RCC 7860 (cell line): ENCODE measurements around the gene TFDP2.
"Not testable (repeated sequence)": the region's sequence is repeated elsewhere in the genome, so short reads cannot be mapped to it uniquely, and the experiment has no call there.

Experiments used
- DNase-seq: peaks from one replicate; pipeline ENCODE4 v3.0.0-alpha.2; 2015; ENCODE audit warnings: low spot score
- FAIRE-seq: peaks from 2 replicates; lab custom pipeline; 2012; peaks lifted over from hg19 to GRCh38; lab: Jason Lieb, UNC

The TFDP2 gene

DNA sequence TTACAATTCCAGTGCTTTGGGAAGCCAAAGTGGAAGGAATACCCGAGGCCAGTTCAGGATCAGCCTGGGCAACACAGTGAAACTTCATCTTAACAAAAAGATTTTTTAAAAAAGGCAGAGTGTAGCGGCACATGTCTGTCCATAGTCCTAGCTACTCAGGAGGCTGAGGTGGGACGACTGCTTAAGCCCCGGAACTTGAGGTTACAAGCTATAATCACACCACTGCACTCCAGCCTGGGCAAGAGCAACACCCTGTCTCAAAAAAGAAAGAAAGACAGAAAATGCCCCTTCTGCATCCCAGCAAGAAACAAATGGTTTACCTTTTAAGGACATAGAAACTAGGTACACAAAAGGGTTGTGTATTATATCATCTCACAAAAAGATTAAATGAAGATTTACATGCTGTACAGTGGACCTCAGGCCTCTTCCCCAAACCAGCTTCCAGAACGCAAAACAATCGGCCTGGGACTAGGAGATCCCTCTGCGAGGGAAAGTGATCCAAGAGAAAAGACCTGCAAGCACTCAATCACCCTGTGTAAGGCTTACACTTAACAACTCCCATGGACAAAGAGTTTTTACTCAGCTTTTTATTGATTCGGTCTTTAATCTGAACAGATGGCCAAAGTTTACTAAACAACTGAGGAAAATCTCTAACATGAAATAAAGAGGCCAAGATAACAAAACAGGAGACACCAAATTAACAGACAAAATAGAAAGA is 21.2 kb downstream of the TFDP2 start:
- FAIRE-seq, result no peak

DNA sequence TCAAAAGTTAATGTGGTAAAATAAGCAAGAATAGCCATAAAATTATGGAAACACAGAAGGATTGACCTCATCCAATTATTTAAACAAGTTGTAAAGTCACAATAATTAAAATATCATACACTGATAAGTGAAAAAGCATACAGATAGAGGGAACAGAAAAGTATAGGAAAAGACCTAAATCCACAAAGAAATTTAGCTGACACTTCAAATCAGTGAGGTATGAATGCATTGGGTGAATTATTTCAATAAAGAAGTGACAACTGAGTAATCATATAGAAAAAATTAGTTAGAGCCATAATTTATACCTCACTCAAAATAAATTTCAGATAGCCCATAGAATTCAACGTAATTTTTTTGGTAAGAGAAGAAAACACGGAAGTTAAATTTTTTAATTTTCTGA is 25.1 kb downstream of the TFDP2 start:
- no peak for FAIRE-seq
- DNase-seq, result no peak

More for the DNA sequence above, 21.2 kb downstream of the TFDP2 start:
- DNase-seq, result no peak

DNA sequence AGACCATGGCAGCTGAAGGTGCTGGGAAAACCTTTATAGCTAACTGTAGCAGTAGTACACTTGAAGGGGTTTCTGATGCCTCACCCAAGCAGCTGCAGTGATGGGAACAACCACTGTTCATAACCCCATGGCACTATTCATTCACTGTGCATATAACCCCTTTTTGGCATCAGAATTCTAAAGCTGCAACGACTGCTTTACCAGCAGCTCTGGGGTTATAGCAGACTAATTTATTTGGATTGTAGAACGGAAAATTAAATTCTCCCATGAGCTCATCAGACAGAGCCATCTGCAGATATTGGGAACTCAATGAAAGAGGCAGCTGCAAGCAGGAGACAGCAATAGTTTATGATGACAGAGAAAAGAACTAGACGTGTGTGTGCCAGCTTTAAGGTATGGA is 28.6 kb downstream of the TFDP2 start:
- DNase-seq, result no peak
- FAIRE-seq, result no peak

DNA sequence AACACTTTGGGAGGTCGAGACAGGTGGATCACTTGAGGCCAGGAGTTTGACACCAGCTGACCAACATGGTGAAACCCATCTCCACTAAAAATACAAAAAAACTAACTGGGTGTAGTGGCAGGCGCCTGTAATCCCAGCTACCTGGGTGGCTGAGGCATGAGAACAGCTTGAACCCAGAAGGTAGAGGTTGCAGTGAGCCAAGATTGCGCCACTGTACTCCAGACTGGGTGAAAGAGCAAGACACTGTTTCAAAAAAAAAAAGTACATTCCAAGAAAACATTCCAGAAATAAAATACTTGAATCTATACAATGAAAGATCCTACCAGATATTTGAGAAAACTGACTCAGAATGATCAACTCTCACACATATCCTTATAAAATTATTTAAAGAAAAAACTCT is 30.4 kb downstream of the TFDP2 start:
- FAIRE-seq, result no peak

DNA sequence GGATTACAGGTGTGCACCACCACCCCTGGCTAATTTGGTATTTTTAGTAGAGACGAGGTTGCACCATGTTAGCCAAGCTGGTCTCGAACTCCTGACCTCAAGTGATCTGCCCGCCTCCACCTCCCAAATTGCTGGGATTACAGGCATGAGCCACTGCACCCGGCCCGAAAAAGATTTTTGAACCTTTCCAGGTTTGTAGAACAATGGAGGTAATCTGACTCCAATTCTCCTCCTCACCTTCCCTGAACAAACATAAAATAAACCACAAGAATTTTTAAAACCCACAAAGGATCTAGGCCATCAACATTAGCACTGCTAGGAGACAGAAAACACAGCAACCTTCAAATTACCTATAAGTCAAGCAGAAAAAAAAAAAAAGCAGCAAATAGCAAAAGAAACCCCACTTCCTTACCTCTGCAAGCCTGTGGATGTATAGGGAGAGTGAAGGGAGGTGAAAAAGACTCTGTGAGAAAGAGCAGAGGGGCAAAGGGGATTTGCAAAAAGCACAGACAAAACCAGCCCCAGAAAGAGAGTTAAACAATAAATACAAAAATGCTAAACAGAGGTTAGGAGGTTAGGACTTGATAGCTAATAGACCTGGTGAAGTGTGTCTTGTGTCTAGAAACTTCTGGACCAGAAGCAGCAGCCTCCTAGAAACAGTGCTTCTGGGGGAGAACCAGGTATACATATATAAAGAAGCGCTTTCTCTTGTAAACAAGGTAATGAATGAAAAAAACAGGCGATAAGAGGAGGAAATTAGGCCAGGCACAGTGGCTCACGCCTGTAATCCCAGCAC is 32.1 kb downstream of the TFDP2 start:
- FAIRE-seq (peak; percentile 77), DNase-seq (peak; percentile 76)

More for the DNA sequence above, 30.4 kb downstream of the TFDP2 start:
- DNase-seq, result no peak

DNA sequence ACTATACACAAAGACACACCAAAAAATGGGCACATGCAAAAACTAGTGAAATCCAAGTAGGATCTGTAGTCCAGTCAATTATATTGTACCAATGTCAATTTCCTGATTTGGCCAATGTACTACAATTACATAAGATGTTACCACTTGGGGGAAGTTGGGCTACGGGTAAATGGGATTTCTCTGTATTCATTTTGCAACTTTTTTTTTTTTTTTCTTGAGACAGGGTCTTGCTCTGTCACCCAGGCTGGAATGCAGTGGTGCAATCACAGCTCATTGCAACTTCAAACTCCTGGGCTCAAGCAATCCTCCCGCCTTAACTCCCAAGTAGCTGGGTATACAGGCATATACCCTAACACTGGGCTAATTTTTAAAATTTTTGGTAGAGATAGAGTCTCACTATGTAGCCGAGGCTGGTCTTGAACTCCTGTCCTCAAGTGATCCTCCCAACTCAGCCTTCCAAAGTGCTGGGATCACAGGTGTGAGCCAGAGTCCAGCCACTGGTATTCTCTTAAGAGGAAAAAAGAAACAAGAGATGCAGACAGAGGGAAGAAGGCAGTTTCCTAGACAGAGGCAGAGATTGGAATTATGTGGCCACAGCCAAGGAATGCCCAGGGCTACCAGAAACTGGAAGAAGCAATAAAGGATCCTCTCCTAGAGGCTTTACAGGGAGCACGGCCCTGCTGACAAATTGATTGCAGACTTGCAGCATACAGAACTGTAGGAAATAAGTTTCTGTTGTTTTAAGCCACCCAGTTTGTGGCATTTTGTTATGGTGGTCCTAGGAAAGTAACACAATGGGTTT is 33.3 kb downstream of the TFDP2 start:
- FAIRE-seq, result no peak
- DNase-seq, result no peak

DNA sequence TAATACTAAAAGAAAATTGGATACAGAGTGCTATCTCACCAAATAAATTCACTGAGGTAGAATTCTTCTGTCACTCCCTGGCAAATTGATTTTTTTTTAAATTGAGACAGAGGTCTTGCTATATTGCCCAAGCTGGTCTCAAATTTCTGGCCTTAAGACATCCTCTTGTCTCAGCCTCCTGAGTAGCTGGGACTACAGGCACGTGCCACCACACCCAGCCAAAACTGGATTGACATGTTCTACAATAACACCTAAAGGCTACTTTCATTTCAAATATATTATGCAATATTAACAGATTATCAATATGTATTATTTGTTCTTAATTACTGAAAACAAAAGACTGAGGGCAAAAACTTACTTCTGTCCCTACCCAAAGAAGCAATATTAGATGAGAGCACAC is 36.7 kb downstream of the TFDP2 start:
- no peak for DNase-seq
- FAIRE-seq, result no peak

DNA sequence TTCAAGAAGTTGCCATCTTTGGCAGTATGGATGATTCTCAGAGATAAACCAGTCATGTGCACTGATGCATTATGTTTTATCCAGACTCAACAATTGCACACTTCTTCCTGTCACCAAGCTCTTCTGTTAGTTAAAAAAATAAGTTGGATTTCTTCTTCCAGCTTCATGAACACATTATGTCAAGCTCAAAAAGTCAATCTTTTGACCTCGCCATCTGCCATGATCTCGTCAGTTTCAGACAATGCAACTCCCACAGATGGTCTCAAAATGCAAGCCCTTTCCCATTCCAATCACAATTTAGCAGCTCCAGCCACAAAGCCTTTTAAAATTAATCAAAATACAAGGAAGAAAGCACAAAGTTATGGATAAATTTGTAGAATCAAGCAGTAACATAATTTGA is 42.8 kb downstream of the TFDP2 start:
- DNase-seq (no peak), FAIRE-seq (no peak)

DNA sequence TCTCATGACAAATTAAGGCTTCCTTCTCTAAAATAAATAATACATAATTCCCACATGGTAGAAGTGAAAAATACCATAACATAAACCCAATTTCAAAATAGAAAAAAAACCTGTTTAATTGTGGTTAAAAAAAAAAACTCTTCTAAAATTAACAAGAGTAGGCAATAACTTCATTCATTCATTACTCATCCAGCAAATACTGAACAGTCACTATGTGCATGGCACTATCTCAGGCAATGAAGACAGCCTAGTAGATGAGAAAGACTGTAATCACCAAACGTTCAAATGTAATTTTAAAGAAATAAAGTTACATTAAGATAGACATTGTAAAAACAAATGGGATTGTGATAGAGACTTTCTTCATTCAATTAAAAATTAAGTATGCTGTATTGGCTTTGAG is 43.4 kb downstream of the TFDP2 start:
- DNase-seq (no peak), FAIRE-seq (no peak)

DNA sequence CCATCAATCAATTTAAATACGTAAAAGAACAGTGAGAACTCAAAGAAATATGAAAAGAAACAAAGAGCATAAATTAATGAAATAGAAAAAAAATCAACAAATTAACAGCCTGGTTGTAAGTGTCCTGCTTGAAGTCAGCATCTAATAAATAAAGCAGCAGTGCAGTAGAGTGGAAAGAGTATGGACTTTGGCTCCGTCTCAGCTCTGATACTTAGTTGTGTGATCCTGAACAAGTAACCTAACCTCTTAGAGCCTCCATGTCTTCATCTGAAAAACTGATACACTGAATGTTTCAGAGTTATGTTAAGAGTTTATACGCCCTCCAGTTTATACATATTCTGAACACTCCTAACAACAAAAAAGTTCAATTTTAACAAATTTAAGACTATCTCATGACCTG is 44.6 kb downstream of the TFDP2 start:
- no peak for FAIRE-seq

DNA sequence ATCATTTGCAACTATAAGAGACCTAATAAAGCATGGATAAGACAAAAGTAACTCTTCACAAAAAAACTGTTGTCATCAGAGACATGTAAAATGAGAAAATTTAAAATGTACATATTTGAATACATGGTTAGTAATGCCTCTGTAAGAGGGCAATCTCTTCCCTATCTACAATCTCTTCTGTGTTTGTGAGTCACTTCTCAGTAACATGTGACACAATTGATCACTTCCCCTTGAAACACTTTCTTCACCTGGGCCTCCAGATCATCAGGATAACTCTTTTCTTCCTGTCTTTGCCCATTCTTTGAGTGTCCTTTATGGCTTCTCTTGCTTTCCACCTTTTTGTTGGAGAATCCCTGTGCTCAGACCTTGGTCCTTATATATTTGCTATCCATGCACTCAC is 50.4 kb downstream of the TFDP2 start:
- DNase-seq, result no peak
- no peak for FAIRE-seq

More for the DNA sequence above, 44.6 kb downstream of the TFDP2 start:
- DNase-seq, result no peak

DNA sequence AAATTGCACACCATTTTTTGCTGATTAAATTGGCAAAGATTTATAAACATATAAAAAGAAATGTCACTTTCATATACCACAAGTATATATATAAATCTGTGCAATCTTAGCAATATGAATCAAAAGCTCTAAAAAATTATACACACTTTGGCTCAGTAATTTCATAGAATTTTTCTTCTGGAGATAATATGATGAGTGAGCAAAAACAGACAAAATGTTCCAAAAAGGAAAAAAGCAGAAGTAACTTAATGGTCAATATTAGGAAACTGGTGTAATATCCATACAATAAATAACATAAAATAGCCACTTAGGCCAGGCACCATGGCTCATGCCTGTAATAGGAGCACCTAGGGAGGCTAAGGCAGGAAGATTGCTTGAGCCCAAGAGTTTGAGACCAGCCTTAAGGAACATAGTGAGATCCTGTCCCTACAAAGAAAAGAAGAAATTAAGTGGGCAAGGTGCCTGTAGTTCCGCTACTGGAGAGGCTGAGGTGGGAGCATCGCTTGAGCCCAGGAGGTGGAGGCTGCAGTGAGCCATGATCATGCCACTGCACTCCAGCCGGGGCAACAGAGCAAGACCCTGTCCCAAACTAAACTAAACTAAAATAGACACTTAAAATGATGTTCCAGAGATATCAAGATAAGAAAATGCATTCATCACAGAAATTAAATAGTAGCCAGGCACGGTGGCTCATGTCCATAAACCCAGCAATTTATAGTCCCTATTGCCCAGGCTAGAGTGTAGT is 52.1 kb downstream of the TFDP2 start:
- no peak for DNase-seq
- no peak for FAIRE-seq

DNA sequence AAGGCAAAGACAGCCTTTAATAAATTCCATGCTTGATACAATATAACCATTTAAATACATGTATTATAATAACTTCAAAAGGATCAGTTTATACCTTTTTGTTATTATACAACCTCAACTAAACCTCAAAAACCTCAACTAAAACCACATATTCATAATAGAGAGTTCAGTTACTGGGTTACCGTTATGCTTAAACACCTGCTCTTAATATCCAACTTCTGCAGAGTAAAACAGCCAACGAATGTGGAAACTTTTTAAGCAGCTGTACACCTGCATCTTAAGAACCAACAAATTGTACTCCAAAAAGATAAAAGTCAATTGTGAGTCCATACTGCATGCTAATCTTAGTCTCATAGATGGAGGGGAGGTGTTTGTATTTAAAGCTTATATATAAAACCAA is 53.5 kb downstream of the TFDP2 start:
- DNase-seq (no peak), FAIRE-seq (no peak)

DNA sequence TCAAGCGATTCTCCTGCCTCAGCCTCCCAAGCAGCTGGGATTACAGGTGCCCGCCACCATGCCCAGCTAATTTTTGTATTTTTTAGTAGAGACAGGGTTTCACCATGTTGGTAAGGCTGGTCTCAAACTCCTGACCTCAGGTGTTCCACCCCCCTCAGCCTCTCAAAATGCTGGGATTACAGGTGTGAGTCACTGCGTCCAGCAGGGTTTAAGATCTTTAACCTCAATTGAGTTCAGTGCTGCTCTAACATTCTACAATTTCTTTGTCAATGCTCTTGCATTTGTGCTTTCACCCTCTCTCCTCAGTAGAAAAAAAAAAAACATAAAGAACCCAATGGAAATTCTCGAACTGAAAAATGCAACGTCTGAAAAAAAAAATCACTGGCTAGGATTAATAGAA is 60.4 kb downstream of the TFDP2 start:
- DNase-seq, FAIRE-seq: not testable (repeated sequence)

DNA sequence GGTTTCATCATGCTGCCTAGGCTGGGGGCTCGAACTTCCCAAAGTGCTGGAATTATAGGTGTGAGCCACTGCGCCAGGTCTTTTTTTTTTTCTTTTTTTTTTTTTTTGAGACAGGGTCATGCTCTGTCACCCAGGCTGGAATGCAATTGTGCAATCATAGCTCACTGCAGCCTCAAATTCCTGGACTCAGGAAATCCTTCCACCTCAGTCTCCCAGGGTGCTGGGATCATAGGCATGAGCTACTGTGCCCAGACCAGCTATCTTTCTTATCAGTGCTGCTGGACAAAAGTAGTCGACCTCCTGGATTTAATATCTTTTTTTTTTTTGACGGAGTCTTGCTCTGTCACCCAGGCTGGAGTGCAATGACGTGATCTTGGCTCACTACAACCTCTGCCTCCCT is 60.8 kb downstream of the TFDP2 start:
- DNase-seq (peak; percentile 87), FAIRE-seq (peak; percentile 79)

DNA sequence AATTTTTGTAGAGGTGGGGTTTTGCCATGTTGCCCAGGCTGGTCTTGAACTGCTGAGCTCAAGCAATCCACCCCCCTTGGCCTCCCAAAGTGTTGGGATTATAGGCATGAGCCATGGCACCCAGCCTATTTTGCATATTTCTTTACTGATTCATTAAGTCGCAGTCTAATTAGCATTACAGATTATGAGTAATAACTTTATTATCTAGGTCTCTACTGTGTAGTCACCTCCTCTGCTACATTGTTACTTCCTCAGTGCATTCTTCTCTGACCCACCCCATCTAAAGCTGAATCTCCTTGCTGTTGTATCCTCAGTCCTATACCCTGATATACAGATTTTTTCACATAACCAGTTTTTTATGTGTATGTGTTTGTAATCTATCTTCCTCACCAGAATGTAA is 61.7 kb downstream of the TFDP2 start:
- FAIRE-seq (no peak), DNase-seq (peak; percentile 67)

DNA sequence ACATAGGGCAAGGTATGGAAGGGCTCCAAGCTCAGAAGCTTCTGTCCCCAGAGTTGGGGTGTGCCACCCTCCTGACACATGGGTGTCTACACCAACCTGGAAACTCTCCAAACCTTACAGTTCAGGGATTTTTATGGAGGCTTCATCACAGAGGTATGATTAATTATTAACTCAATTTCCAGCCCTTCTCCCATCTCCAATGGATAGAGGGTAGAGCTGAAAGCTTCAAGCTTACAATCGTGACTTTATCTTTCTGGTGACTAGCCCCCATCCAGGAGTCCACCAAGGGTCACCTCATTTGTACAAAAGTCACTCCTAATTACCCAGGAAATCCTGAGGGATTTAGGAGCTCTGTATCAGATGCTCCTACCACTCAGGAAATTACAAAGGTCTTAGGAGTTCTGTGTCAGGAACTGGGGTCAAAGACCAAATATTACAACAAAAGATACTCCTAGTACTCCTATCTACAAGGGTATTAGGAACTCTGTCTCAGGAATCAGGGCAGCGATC is 62.7 kb downstream of the TFDP2 start:
- DNase-seq (peak; percentile 68), FAIRE-seq (peak; percentile 78)

DNA sequence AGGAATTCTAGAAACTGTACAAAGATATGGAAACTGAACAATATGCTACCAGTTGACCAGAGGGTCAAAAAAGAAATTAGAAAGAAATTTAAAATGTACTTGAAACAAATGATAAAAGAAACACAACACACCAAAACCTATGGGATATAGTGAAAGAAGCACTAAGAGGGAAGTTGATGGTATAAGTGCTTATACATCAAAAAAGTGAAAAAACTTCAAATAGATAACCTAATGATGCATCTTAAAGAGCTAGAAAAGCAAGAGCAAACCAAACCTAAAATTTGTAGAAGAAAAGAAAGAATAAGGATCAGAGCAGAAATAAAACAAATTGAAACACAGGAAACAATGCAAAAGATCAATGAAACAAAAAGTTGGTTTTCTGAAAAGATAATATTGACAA is 68.2 kb downstream of the TFDP2 start:
- DNase-seq (no peak), FAIRE-seq (no peak)

DNA sequence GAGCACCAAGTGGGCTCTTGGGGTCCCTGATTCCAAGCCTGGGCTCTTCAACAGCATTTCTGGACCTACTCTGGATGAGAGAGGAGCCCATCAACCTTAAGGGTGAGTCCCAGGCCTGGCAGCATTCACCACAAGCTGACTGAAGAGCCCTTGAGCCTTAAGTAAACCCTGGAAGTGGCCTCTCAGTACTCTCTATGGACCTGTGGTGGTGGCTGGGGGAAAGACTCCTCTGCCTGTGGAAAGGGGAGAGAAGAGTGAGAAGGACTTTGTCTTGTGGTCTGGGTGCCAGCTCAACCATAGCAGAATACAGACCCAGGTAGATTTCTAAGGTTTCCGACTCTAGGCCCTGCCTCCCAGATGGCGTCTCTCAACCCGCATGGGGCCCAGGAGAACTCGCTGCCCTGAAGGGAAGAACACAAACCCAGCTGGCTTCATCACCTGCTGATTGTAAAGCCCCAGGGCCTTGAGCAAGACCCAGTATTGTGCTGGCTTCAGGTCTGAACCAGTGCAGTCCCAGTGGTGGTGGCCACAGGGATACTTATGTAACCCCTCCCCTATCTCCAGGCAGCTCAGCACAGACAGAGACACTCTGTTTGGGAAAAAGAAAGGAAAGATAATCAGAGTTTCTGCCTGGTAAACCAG is 71.4 kb downstream of the TFDP2 start:
- no peak for DNase-seq
- FAIRE-seq, result no peak
